PC-9 (cell line): ENCODE measurements around the gene IGF2. TPM values are rescaled to one million over a fixed set of nuclear protein-coding genes. Genes with fewer than 3 reads are reported as not detected.
A peak's percentile ranks its signal among the peaks of the same experiment; 100 is the strongest.

Experiments
- BruUV-seq: library from RNA; stranded (reverse); fragments of 400-500 nt; replicated peaks from 2 replicates; lab custom pipeline; 2021; lab: Mats Ljungman, UMichigan
- CTCF ChIA-PET: fragments of 300-600 bp; sonication (Branson Sonifier 250); formaldehyde crosslinking; loops from one replicate; lab custom pipeline; 2022; ENCODE audit warnings: antibody characterized with exemption; lab: Charles Lee
- POLR2A ChIA-PET: fragments of 300-600 bp; sonication (Branson Sonifier 250); formaldehyde crosslinking; loops from one replicate; lab custom pipeline; 2022; ENCODE audit warnings: antibody characterized with exemption; ENCODE audit not compliant: unreplicated experiment; lab: Charles Lee
- DNase-seq, 2 experiments: peaks; one replicate each; pipeline versions ENCODE4 v3.0.0 to v3.0.0-alpha.2; 2015 to 2022; ENCODE audit warnings: mixed read lengths in 1 of 2
- H2AFZ ChIP-seq: fragments of 200-600 bp; sonication (generic); 2 replicates; pipeline ENCODE4 v1.8.1; 2017; ENCODE audit warnings: antibody characterized with exemption
- H3F3A ChIP-seq: fragments of 200-600 bp; sonication (generic); 2 replicates; pipeline ENCODE4 v1.8.1; 2017; ENCODE audit warnings: antibody characterized with exemption, mild to moderate bottlenecking, low read depth; ENCODE audit not compliant: insufficient read depth
- H3K27ac ChIP-seq: fragments of 200-600 bp; sonication (generic); 2 replicates; pipeline ENCODE4 v1.6.1; 2016; ENCODE audit warnings: mixed run types
- H3K27me3 ChIP-seq: fragments of 200-600 bp; sonication (generic); 2 replicates; pipeline ENCODE4 v1.6.1; 2016; ENCODE audit warnings: low read depth, mixed run types; ENCODE audit not compliant: insufficient read depth
- H3K36me3 ChIP-seq: fragments of 200-600 bp; sonication (generic); 2 replicates; pipeline ENCODE4 v1.6.1; 2016; ENCODE audit warnings: low read depth, mixed run types
- H3K4me1 ChIP-seq: fragments of 200-600 bp; sonication (generic); replicated peaks from 2 replicates; pipeline ENCODE4 v1.6.1; 2016; ENCODE audit warnings: mixed run types; ENCODE audit not compliant: insufficient read depth
- H3K4me2 ChIP-seq: fragments of 200-600 bp; sonication (generic); 2 replicates; pipeline ENCODE4 v1.6.1; 2017; ENCODE audit warnings: mixed run types
- H3K4me3 ChIP-seq: fragments of 200-600 bp; sonication (generic); 2 replicates; pipeline ENCODE4 v1.6.1; 2016; ENCODE audit warnings: mixed run types
- H3K79me2 ChIP-seq: fragments of 200-600 bp; sonication (generic); 2 replicates; pipeline ENCODE4 v1.6.1; 2017; ENCODE audit warnings: low read depth, mixed run types
- H3K9me2 ChIP-seq: fragments of 200-600 bp; sonication (generic); 2 replicates; pipeline ENCODE4 v1.8.1; 2017; ENCODE audit warnings: mild to moderate bottlenecking; ENCODE audit not compliant: insufficient read depth
- H3K9me3 ChIP-seq: fragments of 200-600 bp; sonication (generic); 2 replicates; pipeline ENCODE4 v1.8.1; 2016; ENCODE audit warnings: low read depth; ENCODE audit not compliant: insufficient read depth
- H4K20me1 ChIP-seq: fragments of 200-600 bp; sonication (generic); 2 replicates; pipeline ENCODE4 v1.8.1; 2017; ENCODE audit not compliant: insufficient read depth
- EZH2 ChIP-seq: fragments of 200-600 bp; sonication (generic); IDR thresholded peaks from 2 replicates; pipeline ENCODE4 v1.8.0; 2017; ENCODE audit warnings: antibody characterized with exemption, low read depth
- intact Hi-C: fragments of 100-400 bp; cut with micrococcal nuclease; formaldehyde crosslinking; loops from one replicate; pipeline ENCODE4 v1.10.0; 2022; ENCODE audit not compliant: unreplicated experiment
- total RNA-seq: library from RNA; stranded (reverse); gene quantifications from 2 replicates; pipeline ENCODE4 v1.2.3, GENCODE V29; 2021
- TF ChIP-seq, protein P1 (sequence below): fragments of 200-600 bp; sonication (generic); conservative IDR thresholded peaks from 2 replicates; pipeline ENCODE4 v1.6.1; 2017; ENCODE audit warnings: mixed run types, antibody characterized with exemption, mild to moderate bottlenecking, moderate library complexity

The IGF2 gene
- total RNA-seq, 1 experiment from 2014 or later = 0.24 TPM

DNA sequence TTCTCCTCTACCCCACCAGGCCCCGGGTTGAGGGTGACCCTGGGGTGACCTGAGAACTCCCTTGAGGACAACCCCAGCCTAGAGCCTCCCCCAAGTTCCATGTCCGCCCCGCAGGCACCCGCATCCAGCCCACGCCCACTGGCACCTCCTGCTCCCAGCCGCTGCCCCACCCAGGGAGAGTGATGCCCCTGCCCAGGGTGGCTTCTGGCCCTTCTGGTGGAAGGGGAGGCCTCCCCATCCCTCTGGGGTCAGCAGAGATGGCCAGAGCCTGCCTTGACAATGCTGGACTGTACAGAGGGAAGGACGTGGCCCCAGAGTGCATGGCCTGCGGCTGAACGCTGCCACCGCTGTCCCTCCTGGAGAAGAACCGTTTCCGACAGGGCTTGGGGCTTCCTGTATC, 33.5 kb upstream of the IGF2 start:
- H3K27ac ChIP-seq = no peak overlapping the region
- TF ChIP-seq, protein P1, sequence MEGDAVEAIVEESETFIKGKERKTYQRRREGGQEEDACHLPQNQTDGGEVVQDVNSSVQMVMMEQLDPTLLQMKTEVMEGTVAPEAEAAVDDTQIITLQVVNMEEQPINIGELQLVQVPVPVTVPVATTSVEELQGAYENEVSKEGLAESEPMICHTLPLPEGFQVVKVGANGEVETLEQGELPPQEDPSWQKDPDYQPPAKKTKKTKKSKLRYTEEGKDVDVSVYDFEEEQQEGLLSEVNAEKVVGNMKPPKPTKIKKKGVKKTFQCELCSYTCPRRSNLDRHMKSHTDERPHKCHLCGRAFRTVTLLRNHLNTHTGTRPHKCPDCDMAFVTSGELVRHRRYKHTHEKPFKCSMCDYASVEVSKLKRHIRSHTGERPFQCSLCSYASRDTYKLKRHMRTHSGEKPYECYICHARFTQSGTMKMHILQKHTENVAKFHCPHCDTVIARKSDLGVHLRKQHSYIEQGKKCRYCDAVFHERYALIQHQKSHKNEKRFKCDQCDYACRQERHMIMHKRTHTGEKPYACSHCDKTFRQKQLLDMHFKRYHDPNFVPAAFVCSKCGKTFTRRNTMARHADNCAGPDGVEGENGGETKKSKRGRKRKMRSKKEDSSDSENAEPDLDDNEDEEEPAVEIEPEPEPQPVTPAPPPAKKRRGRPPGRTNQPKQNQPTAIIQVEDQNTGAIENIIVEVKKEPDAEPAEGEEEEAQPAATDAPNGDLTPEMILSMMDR = no peak
- TF ChIP-seq EZH2 = no peak
- no peaks in the 10 kb centered on the region for H3K27me3 ChIP-seq
- H3K4me3 ChIP-seq = no peak overlapping the region
- H3K9me3 ChIP-seq = no peaks in the 10 kb centered on the region
- no peaks in the 10 kb centered on the region for H3K9me2 ChIP-seq
- DNase-seq = no peak
- peaks cover 45% of the 10 kb centered on the region for H3K4me1 ChIP-seq
- ChIA-PET POLR2A (no interaction called here), CTCF (no interaction called here)
- no peaks in the 10 kb centered on the region for H4K20me1 ChIP-seq
- H2AFZ ChIP-seq = no peak overlapping the region
- intact Hi-C loops = no loop called here
- H3F3A ChIP-seq = peaks cover 16% of the 10 kb centered on the region; the same call in 1 of the 2 replicates
- no peak overlapping the region for H3K4me2 ChIP-seq
- no peaks in the 10 kb centered on the region for H3K36me3 ChIP-seq
- H3K79me2 ChIP-seq = no peaks in the 10 kb centered on the region
- BruUV-seq = no TSS peak

DNA sequence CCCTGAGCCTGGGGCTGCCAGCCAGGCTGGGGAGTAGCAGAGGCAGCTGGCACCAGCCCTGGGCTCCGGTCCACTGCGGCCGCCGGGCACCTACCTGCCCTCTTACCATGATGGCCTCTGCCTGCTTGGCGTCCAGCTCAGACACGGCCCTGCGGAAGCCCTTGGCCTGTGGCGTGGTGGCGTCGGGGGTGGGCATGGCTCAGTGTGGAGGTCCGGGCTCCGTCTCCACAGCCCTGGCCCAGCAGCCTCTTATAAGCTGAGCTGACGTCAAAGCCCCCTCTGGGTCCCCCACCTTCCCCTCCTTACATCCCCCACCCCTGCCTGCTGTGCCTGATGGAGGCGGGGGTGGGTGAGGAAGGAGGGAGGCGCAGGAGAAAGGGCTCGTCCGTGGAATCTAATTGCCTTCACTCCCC, 32.4 kb upstream of the IGF2 start, which contains the start of gene TH:
TSS of gene TH (minus strand) at position 225 of the 413 bp plus-strand sequence. CDS start at position 196, 29 bp downstream.
- H3K4me1 ChIP-seq = peaks cover 55% of the 10 kb centered on the region
- H3K4me2 ChIP-seq = no peak within 1 kb of the TSS
- CTCF ChIA-PET = no interaction called here
- no peak within 1 kb of the TSS for H3K27ac ChIP-seq
- H2AFZ ChIP-seq = no peak within 1 kb of the TSS
- no peaks in the 10 kb centered on the region for H3K79me2 ChIP-seq
- no TSS peak for BruUV-seq
- POLR2A ChIA-PET = no interaction called here
- H3K36me3 ChIP-seq = no peaks in the 10 kb centered on the region
- H3K9me2 ChIP-seq = no peaks in the 10 kb centered on the region
- DNase-seq = no peak
- no peaks in the 10 kb centered on the region for H4K20me1 ChIP-seq
- H3K9me3 ChIP-seq = no peaks in the 10 kb centered on the region
- intact Hi-C loops = no loop called here
- peaks cover 16% of the 10 kb centered on the region; the same call in 1 of the 2 replicates for H3F3A ChIP-seq
- no peak for TF ChIP-seq EZH2
- TF ChIP-seq, protein P1 = no peak
- no peaks in the 10 kb centered on the region for H3K27me3 ChIP-seq
- no peak within 1 kb of the TSS for H3K4me3 ChIP-seq

- ChIA-PET CTCF (interaction anchor here (0.6 to 1.2 kb wide), 3 partner anchors 23 to 231 kb away, joined by 3 to 8 read pairs (median 4); partner anchors contain the start of gene TSSC4), POLR2A (interaction anchor here (0.5 to 0.7 kb wide), 4 partner anchors 9 to 339 kb away, joined by 3 to 6 read pairs (median 4); no protein-coding TSS in a partner anchor)
- no peak for DNase-seq
- peaks cover 11% of the 10 kb centered on the region; the same call in 1 of the 2 replicates for H3F3A ChIP-seq
- H3K9me3 ChIP-seq = no peaks in the 10 kb centered on the region
- BruUV-seq = no TSS peak
- TF ChIP-seq, protein P1 = no peak
- no peak for TF ChIP-seq EZH2
- H2AFZ ChIP-seq = peak overlapping the region; percentile 55; the same call in 1 of the 2 replicates
- no peaks in the 10 kb centered on the region for H3K79me2 ChIP-seq
- intact Hi-C loops = loop anchor here (1.0 to 10.0 kb wide), 3 partner anchors 25 to 247 kb away; no protein-coding TSS in a partner anchor
- peak overlapping the region; percentile 97 for H3K27ac ChIP-seq
- no peaks in the 10 kb centered on the region for H3K9me2 ChIP-seq
- H3K4me2 ChIP-seq = peak overlapping the region; percentile 72
- no peak overlapping the region; the same call in 1 of the 2 replicates for H3K4me3 ChIP-seq
- H3K4me1 ChIP-seq = peaks cover 42% of the 10 kb centered on the region
- no peaks in the 10 kb centered on the region for H3K27me3 ChIP-seq
- H4K20me1 ChIP-seq = no peaks in the 10 kb centered on the region
- H3K36me3 ChIP-seq = no peaks in the 10 kb centered on the region
These were observed 30.7 kb upstream of the IGF2 start for GRCh38 chr11:2169626-2170570.
